ENCODE measurements around the gene ATXN7L2. TPM values are rescaled to one million over a fixed set of nuclear protein-coding genes. Genes with fewer than 3 reads are reported as not detected.

ATXN7L2 gene
- total and polyA plus RNA-seq, 10 of the 15 experiments (the other 5 are each of a cell fraction or from before 2014, with no cell fraction given) = 0.27 to 7.4 (median 4.9) TPM

DNA sequence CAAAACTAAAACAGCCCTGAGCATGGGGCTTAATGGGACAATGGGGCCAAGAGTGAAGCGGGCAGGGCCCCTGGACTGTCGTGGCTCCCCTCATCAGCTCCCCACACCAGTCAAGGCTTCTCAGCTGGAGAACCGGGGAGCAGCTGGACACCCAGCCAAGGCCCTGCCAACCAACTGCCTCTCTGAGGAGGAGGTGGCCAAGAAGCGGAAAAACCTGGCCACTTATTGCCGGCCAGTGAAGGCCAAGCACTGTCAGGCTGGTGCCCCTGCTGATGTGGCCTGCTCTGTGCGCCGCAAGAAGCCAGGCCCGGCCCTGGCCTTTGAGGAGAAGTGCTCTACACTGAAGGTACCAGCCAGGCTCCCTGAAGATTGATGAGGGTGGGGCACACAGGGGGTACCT lies 7.7 kb downstream of the ATXN7L2 start:
- H3K4me1 ChIP-seq (ENCODE audit: control insufficient read depth, insufficient read depth, low read length) = peaks cover 4% of the 10 kb centered on the region
- 80% methylated on average over 8 of the region's 8 CpGs for WGBS (ENCODE audit: insufficient coverage, insufficient replicate concordance, low lambda C conversion rate, missing lambda C conversion rate)
- TF ChIP-seq PKNOX1 (IDR thresholded peaks at IDR 0.05) = no peak
- no peak for TF ChIP-seq SPI1 (IDR thresholded peaks at IDR 0.05; ENCODE audit: borderline replicate concordance, insufficient read depth, low read depth, low read length)
- TF ChIP-seq FOXM1 (IDR thresholded peaks at IDR 0.05; ENCODE audit: low read depth, low read length) = no peak
- TF ChIP-seq SMAD1 (IDR thresholded peaks at IDR 0.05; ENCODE audit: low read depth, partially characterized antibody) = no peak
- TF ChIP-seq SMC3 (IDR thresholded peaks at IDR 0.05; ENCODE audit: borderline replicate concordance, low read length) = no peak
- no peak for TF ChIP-seq HDAC6 (IDR thresholded peaks at IDR 0.05; ENCODE audit: unreplicated experiment)
- no peak for TF ChIP-seq IRF4 (IDR thresholded peaks at IDR 0.05; ENCODE audit: low read depth, low read length)
- no peak for TF ChIP-seq GATAD2B (conservative IDR thresholded peaks at IDR 0.05; ENCODE audit: low read depth)
- TF ChIP-seq RAD51 (IDR thresholded peaks at IDR 0.05) = no peak
- TF ChIP-seq ZNF622 (IDR thresholded peaks at IDR 0.05) = no peak
- TF ChIP-seq MEF2B (IDR thresholded peaks at IDR 0.05; ENCODE audit: partially characterized antibody, poor library complexity, severe bottlenecking) = no peak
- TF ChIP-seq PBX3 (IDR thresholded peaks at IDR 0.05; ENCODE audit: insufficient replicate concordance, low read depth, low read length) = no peak
- TF ChIP-seq CREM (IDR thresholded peaks at IDR 0.05; ENCODE audit: low read depth) = no peak
- no peak for TF ChIP-seq BMI1 (IDR thresholded peaks at IDR 0.05; ENCODE audit: borderline replicate concordance)
- H3K27me3 ChIP-seq (replicated peaks in 1 of 2; ENCODE audit: control insufficient read depth in 2 of 2, insufficient read depth in 2 of 2, low read length in 1 of 2) = no peaks in the 10 kb centered on the region
- no peak overlapping the region for H3K9ac ChIP-seq (ENCODE audit: control insufficient read depth, insufficient read depth, low read length)
- no peak overlapping the region for H3K27ac ChIP-seq (ENCODE audit: control insufficient read depth, insufficient read depth)
- CTCF ChIA-PET = interaction anchor here (0.6 to 26.7 kb wide), 16 partner anchors 7 to 494 kb away, joined by 3 to 1280 read pairs (median 6); partner anchors contain the start of genes AMIGO1, ATXN7L2, GNAI3 and GPR61
- no peaks in the 10 kb centered on the region for H3K9me3 ChIP-seq (replicated peaks; ENCODE audit: control insufficient read depth, insufficient read depth, low read length)
- H3K79me2 ChIP-seq (ENCODE audit: control insufficient read depth, insufficient read depth, low read length) = peaks cover 9% of the 10 kb centered on the region
- POLR2A ChIA-PET = interaction anchor here (1.1 to 1.5 kb wide), 2 partner anchors 40 to 41 kb away, joined by 5 to 7 read pairs; no protein-coding TSS in a partner anchor
- intact Hi-C loops (cut with micrococcal nuclease; ENCODE audit: unreplicated experiment) (loop anchor here (5.0 kb wide), 1 partner anchor 131 kb away; no protein-coding TSS in a partner anchor), in situ Hi-C loops (cut with MboI) (loop anchor here (5.0 kb wide), 1 partner anchor 41 kb away; no protein-coding TSS in a partner anchor)
- no peak overlapping the region for H3K4me2 ChIP-seq (ENCODE audit: control insufficient read depth, insufficient read depth)
- no peak for ATAC-seq
- no peak for DNase-seq (ENCODE audit: low read depth, low spot score)
- RAD21 ChIA-PET (ENCODE audit: unreplicated experiment) = interaction anchor here (1.5 to 13.4 kb wide), 2 partner anchors 8 to 40 kb away, joined by 5 to 422 read pairs; no protein-coding TSS in a partner anchor
- H4K20me1 ChIP-seq (ENCODE audit: control insufficient read depth, insufficient read depth) = no peaks in the 10 kb centered on the region
- no TSS peak for BruUV-seq (replicated peaks)
- SMC1A ChIA-PET (ENCODE audit: uncharacterized antibody, unreplicated experiment) = interaction anchor here (0.7 to 14.4 kb wide), 7 partner anchors 8 to 232 kb away, joined by 3 to 431 read pairs (median 4); no protein-coding TSS in a partner anchor
- FAIRE-seq = no peak
- H3K36me3 ChIP-seq (ENCODE audit: control insufficient read depth in 2 of 2, insufficient read depth in 2 of 2, low read length in 1 of 2) = peaks cover 5 to 8% of the 10 kb centered on the region in 2 experiments; a peak in 3 of 4 replicates
- no peak overlapping the region for H3K4me3 ChIP-seq
- no peak overlapping the region for H2AFZ ChIP-seq (ENCODE audit: control insufficient read depth, low read depth, low read length)

Measured in GM12878 (cell line).